GM10266 (cell line): ENCODE measurements around the gene CACNA1C.

Source experiments
- DNase-seq: peaks from one replicate; pipeline ENCODE4 v3.0.0; 2012; ENCODE audit errors: extremely low spot score
- TF ChIP-seq, protein P1 (sequence below): IDR thresholded peaks from 2 replicates; pipeline ENCODE4 v1.5.1; 2012; ENCODE audit warnings: mild to moderate bottlenecking, low read depth; ENCODE audit not compliant: control insufficient read depth, insufficient read depth; ENCODE audit errors: missing control alignments

The CACNA1C gene

DNA sequence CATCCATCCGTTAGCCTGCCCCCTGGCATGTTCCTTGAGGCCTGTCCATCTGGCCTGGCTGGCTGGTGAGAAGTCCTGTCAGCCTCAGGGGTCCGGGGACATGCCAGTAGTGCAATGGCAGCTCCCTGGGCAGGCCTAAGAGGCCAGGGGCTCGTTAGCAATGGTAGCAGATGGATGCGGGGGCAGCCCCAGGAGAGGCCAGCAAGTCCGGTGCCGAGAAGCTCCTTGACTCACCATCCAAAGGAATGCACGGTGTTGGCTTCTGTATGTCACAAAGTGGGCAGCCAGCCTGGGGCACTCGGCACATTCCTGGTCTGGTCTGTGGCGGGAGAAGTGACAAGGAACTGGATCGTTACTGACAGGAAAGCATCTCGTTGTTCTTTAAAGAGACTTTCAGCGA is 319.9 kb downstream of the CACNA1C start:
- TF ChIP-seq, protein P1, sequence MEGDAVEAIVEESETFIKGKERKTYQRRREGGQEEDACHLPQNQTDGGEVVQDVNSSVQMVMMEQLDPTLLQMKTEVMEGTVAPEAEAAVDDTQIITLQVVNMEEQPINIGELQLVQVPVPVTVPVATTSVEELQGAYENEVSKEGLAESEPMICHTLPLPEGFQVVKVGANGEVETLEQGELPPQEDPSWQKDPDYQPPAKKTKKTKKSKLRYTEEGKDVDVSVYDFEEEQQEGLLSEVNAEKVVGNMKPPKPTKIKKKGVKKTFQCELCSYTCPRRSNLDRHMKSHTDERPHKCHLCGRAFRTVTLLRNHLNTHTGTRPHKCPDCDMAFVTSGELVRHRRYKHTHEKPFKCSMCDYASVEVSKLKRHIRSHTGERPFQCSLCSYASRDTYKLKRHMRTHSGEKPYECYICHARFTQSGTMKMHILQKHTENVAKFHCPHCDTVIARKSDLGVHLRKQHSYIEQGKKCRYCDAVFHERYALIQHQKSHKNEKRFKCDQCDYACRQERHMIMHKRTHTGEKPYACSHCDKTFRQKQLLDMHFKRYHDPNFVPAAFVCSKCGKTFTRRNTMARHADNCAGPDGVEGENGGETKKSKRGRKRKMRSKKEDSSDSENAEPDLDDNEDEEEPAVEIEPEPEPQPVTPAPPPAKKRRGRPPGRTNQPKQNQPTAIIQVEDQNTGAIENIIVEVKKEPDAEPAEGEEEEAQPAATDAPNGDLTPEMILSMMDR, result no peak
- DNase-seq, result no peak

DNA sequence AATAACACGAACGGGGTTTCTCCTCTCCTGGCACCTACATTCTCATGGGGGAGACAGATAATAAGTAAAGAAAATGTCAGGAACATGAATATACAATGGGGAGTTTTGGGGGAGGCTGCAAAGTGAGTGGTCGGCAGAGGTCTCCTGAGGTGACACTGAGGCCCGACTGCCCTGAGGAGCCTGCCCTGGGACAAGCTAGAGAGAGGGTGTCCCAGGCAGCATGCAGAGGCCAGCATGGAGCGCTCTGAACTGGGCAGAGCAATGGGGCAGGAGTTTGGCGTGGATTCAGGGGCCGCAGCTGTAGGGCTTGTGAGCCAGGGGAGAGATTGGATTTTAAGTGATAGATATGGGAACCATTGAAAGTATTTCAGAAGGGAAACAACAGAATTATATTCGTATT is 320.5 kb downstream of the CACNA1C start:
- no peak for DNase-seq
- TF ChIP-seq, protein P1, result no peak

DNA sequence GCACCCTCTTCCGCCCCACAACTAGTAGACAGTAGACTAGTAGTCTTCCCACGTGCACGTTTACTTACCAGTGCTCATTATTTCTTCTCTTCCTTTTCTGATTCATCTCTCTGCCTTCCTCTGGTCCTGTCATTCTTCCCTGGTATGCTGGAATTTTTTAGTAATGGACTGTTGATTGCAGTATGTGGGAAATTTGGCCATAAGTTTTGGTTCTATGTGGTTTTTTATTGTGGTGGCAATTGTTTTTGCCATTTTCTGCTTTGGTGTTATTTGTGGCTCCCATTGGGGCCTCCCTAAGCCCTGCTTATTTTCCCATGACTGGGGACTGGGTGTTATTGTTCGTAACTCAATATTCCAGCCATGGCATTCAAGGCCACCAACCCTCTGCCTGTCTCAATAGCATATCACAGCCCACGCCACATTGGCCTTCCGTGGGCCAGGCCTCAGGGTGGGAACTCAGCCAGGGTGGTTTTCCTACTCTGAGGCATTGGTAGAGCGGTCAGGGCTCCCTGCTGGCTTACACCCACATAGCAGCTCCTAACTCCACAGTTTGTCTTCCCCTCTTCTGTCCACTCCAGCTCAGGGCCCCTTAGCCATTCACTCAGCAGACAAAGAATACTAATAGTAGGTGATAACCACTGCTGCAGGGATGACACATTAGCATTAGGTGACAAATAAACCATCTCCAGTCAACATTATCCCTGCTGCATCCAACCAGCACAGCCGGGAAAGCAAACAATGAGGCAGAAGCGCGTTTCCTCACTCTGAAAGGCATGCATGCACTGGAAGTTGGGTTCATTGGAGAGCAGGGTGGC is 321.5 kb downstream of the CACNA1C start:
- TF ChIP-seq, protein P1, result no peak
- no peak for DNase-seq

DNA sequence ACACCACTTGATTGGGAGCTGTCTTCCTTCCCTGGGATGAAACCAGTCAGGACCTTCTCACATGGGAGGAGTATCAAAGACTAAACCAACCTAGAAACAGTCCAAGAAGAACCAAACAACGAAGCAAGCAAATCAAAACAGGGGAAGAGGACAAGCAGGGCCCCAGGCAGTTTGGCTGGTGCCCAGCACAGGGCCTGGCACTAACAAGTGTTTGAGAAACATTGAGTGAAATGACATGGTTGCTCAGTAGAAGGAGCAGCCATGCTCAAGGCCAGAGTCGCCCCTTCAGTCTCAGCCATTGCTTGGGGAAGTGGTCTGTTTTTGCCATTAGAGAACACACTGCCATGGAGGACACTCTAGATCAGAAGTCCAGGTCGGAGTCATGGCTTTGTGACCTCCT is 323.1 kb downstream of the CACNA1C start:
- TF ChIP-seq, protein P1, result no peak
- DNase-seq, result no peak

DNA sequence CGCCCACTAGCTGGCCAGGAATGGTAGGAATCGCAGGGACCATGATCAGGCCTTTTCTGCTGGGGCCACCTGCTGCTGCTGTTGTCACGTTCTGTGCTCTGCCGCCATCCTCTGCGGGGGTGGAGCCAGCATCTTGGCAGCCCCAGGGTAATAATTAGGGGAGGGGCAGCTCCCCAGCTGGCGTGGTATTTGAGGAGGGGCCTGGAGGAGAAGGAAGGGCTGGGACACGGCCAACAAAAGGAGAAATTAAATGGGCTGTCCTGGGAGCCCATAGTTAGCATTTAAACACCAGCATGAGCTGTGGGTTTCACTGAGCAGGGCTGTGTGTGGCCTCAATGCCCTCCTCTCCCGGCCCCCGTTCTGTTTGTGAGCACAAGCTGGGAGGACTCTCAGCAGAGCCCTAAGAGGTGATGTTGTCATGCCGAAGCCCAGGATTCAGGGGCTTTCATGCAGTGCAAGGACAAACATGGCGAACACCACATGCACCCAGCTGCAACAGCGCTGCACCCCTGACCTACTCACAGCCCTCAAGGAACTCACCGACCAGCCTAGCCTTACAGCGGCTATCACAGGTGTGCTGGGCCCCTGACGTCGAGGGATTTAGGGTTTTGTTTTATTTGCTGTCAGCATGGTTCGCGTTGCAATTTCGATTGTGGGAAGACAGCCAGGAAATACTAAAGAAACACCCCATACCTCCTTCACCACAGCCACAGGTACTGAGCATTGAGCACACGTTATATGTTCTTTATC is 324.3 kb downstream of the CACNA1C start:
- no peak for DNase-seq
- TF ChIP-seq, protein P1, result no peak

DNA sequence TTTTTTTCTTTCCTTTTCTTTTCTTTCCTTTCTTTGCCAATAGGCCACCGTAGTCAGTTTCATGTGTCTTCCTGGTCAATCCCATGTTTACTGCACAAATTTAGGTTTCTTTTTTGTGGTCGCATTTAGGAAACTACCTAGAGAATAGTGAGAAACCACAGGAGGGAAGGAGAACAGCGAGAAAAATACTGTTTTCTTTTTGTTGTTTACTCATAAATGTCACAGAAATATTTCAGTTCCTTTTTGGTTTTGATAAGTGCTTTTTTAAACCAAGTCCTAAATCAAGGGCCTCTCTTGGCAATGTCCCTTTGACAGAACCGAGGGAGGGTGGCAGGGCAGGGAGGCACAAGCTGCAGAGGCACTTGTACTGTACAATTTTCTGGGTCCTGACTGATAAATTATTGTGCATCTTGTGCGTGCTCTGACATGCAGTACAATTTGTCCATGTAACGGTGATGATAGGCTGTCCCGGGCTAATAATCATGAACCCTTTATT is 326.1 kb downstream of the CACNA1C start:
- TF ChIP-seq, protein P1, result no peak
- no peak for DNase-seq

DNA sequence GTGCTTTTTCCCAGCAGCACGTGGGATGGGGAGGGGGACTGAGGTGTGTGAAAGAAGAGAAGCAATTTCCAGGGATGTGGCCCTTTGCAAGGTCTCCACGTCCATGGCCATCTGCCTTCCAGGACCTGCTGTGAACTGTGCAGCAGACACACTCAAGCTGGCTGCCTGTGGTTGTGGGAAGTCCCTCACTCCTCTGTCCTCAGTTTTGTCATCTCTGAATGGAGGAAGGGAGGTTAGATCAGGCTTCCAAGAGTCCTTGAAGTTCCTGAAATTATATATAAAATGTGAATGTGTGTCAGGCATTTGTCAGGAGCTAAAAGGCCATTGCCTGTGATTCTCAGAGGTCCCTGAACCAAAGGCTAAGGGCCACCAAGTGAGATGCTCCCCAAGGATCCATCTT is 328.2 kb downstream of the CACNA1C start:
- TF ChIP-seq, protein P1, result no peak
- no peak for DNase-seq
